PC-9 (cell line): ENCODE results near the gene SLC19A3.

Source experiments
- CTCF ChIP-seq: fragments of 200-600 bp; sonication (generic); conservative IDR thresholded peaks from 2 replicates; pipeline ENCODE4 v1.6.1; 2017; ENCODE audit warnings: mixed run types, antibody characterized with exemption, mild to moderate bottlenecking, moderate library complexity
- EZH2 ChIP-seq: fragments of 200-600 bp; sonication (generic); IDR thresholded peaks from 2 replicates; pipeline ENCODE4 v1.8.0; 2017; ENCODE audit warnings: antibody characterized with exemption, low read depth

- TF ChIP-seq CTCF (no peak), EZH2 (no peak)
Measured at GRCh38 chr2:227674485-227674884, 43.3 kb downstream of the SLC19A3 start.
